Pons (tissue), 1 donor: ENCODE measurements around the gene TCN1.
"Not testable (repeated sequence)": the region's sequence is repeated elsewhere in the genome, so short reads cannot be mapped to it uniquely, and the experiment has no call there.

ENCODE experiments used
- DNase-seq: peaks from one replicate; pipeline ENCODE4 v3.0.0-alpha.2; 2016; ENCODE audit warnings: low spot score

Gene TCN1, protein sequence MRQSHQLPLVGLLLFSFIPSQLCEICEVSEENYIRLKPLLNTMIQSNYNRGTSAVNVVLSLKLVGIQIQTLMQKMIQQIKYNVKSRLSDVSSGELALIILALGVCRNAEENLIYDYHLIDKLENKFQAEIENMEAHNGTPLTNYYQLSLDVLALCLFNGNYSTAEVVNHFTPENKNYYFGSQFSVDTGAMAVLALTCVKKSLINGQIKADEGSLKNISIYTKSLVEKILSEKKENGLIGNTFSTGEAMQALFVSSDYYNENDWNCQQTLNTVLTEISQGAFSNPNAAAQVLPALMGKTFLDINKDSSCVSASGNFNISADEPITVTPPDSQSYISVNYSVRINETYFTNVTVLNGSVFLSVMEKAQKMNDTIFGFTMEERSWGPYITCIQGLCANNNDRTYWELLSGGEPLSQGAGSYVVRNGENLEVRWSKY

DNA sequence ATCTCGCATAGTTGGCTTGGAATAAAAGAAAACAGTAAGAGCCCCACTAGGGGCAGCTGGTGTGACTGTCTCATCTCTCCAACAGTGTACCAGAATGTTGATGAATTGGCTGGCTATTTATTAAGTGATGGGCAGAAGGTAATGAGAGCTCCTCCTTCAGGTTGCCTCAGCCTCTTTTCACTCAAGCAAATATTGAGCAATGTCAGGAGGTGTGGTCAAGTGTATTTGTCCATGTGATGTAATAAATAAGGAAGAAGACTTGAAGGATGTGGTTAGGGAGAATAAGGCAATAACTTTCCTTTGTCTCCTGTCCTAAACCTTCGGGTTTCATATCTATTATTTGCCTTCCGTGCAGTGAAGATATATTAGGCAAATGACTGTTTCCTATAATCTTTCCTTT is at the start of gene TCN1:
TCN1 (minus strand) TSS at position 91 of the 400 bp plus-strand sequence; CDS start at position 74, 17 bp downstream.
- peak; percentile 7 for DNase-seq

DNA sequence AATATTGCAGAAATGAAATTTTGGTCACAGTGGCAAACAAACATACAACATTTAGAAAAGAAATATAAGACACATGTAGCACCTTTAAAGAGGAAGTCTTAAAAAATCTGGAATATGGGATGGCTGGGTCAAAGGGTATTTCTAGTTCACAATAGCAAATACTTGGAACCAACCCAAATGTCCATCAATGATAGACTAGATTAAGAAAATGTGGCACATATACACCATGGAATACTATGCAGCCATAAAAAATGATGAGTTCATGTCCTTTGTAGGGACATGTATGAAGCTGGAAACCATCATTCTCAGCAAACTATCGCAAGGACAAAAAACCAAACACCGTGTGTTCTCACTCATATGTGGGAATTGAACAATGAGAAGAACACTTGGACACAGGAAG is 37.3 kb upstream of the TCN1 start:
- not testable (repeated sequence) for DNase-seq

DNA sequence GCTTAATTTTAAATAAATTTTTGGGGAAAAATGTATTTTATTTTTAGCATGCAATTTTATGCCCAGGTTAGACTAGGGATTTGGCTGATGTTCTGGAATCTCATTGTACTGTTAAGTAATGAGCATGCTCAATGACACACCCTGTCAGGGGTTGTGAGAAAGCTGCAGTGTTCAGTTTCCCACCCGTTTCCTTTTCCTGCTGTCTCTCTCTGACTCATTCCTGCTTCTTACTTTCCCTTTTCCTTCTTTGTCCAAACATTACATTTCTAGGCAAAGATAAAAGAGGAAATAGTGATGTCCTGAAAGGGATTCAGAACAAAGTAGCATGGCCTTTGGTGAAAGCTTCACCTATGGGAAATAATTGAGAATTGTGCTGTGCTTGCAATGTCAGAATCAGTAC is 35.0 kb upstream of the TCN1 start:
- DNase-seq = no peak

DNA sequence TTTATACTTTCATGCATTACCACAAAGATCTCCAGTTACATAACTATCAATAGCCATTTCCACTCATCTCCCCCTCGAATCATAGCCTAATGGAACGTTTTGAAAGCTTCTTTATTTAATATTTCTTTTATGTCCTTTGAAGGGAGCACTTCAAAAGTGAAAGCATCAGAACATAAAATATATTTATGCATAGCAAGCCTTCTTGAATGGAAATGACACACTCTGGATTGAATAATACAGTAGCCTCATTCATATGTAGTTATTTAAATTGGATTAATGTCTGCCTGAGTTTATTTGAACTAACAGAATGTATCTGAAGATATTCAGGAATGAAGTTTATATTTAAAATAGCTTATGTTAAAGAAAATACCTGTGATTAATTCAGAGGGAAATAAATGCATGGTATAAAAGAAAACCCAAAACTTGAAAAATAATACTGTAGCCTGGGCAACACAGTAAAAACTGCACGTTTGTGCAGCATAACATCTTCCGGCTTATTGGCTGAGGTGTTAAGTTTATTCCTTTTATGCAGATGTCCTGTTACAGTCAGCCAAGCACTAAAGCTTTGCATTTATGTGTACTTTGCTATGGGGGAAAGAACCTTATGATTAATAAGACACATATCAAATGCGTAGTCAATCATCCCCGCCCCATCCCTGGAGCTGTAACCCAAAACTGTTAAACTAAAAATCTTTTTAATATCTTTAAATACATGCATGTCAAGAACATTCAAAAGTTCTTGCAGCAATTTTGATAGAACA is 34.3 kb upstream of the TCN1 start:
- DNase-seq = no peak

DNA sequence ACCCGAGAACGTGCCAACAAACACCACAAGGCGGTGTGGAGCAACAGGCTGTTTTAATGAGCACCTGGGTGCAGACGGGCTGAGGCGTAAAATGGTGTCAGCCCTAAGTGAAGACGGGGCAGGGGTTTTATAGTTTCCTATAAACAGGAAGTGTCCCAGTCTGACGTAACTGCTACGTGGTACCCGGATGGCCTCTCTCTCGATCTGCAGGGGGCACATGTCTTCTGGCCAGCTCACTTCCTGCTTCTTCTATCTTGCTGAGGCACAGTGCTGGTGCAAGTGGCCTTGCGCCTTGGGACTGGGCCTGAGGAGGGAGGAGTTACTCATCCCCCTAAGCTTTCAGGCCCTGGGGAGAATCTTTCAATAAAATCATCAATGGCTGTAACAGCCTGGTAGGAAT is 33.2 kb upstream of the TCN1 start:
- DNase-seq = no peak

DNA sequence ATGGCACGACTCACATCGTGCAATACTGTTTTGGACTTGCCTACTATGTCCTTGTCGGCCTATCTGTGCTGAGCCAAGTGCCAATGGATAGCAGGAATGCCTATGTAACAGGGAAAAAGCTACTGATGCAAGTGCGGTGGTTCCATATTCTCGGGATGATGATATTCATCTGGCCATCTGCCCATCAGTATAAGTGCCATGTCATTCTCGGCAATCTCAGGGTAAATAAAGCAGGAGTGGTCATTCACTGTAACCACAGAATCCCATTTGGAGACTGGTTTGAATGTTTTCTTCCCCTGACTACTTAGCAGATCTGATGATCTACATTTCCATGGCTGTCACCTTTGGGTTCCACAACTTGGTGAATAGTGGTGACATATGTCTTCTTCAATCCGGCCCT is 32.4 kb upstream of the TCN1 start:
- no peak for DNase-seq

DNA sequence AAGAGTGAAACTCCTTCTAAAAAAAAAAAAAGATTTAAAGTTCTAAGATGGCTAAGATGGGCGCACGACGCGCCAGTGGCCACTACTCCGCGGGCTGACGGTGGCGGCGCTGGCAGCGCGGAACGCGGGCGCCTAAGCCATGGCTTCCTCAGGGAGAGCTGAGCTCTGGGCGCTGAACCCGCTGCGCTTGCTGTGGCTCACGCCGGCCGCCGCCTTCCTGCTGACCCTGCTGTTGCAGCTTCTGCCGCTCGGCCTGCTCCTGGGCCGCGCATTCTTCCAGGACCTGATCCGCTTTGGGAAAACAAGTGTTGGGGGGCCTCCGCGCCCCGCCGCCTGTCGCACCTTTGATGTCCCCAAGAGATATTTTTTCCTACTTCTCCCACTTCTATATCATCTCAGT is 31.8 kb upstream of the TCN1 start:
- no peak for DNase-seq

DNA sequence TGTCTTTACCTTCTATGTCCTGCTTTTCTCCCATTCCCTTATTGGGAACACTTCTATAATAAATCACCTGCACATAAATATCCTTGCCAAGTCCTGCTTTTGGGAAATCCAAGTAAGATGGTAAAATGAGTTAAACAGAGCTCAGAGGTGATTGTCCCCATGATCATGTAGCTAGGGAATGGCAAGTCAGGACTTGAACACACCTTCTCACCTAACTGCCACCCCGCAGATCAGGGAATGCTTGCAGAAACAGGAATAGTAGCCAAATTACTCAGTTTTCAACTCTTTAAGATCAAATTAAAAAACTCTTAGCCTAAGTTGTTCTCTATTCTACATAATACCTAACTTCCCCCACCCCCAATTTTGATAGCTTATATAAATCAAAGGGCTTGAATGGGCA is 28.3 kb upstream of the TCN1 start:
- no peak for DNase-seq

DNA sequence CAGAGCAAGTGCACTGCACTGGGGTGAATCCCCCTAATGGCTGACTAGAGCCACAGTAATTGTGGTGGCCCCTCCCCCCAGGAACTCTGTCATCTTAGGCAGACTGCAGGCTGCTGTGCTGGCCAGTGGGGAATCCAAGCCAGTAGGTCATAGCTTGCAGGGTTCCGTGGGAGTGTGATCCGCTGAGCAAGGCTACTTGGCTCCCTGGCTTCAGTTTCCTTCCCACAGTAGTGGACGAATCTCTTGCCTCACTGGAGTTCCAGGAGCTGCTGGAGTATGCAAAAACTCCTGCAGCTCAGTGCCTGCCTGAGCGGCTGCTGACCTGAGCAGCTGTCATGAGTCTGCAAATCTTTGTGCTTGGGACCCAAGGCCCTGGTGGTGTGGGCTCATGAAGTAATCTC is 25.5 kb upstream of the TCN1 start:
- DNase-seq = no peak

DNA sequence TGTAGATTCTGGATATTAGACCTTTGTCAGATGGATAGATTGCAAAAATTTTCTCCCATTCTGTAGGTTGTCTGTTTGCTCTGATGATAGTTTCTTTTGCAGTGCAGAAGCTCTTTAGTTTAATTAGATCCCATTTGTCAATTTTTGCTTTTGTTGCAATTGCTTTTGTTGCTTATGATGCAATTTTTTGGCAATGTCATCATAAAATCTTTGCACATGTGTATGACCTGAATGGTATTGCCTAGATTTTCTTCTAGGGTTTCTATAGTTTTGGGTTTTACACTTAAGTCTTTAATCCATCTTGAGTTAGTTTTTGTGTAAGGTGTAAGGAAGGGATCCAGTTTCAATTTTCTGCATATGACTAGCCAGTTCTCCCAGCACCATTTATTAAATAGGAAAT is 20.9 kb upstream of the TCN1 start:
- not testable (repeated sequence) for DNase-seq

DNA sequence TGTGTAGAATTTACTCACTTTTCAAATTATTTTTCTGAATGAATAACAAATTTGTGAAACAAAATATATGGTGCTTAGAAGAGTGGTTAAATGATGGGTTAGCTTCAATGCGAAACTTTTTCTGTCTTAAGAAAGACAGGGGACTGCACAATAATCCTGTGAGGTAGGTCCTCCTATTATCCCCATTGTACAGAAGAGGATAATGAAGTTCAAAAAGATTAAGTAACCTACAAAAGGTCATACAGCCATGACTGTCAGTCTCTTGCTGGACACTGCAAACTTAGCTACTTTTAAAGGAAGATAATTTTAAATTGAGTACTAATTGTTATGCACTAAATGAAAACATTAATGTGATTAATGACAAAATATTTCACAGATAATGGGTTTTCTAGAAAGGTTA is 17.3 kb upstream of the TCN1 start:
- no peak for DNase-seq

DNA sequence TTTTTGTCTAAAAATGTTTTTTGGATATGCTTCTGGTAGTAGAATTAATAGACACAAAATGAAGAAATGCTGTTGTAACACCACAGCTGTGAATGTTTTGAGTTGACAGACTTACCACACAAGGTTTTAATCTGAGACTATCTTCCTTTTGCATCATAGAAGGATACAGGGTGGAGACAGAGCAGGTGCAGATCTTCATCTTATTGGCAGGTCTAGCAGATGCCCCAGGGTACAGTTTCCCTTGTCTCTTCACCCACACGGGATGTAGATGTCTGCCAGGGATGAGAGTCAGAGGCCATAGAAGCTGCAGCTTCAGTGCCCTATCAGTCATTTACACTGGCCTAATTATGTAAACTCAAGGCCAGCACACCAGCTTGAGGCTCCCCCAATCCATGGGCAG is 13.3 kb upstream of the TCN1 start:
- DNase-seq = no peak

DNA sequence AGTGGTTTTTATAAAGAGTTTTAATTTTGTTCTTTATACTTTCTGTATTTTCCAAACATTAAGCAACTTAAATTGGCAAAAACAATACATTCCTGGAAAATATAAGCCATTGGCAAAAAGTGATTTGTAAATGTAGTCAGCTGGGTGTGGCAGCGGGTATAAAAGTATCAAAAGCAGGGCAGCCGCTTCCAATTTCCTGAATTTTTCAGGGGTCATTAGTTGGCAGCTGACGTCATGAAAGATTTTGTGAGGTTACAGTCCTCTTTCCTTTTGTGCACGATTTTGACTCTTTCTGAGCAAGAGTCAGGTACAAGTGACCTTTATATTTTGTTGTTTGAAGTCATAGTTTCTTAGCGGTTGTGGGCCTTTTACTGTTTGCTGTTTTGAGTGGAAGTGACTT is 12.3 kb upstream of the TCN1 start, which contains the start of gene OOSP3:
OOSP3 (plus strand) TSS at position 208 of the 400 bp plus-strand sequence; CDS start at position 235, 27 bp downstream.
- no peak for DNase-seq

DNA sequence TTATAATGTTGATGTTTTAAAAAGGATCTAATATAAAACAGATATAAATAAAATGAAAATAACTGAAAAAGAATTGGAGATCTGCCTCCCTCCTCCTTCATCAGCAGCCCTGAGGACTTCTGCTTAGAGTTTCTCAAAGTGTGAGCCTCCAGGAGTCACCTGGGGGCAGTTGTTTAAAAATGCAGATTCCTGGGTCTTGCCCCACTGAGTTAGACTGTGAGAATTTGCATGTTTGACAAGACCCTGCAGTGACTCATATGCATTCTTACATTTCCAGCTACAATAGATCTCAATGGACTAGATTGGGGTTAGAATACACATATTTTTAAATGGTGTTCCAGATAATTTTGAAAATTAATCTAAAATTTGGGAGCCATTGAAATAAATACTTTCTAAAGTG is 11.5 kb upstream of the TCN1 start:
- no peak for DNase-seq

DNA sequence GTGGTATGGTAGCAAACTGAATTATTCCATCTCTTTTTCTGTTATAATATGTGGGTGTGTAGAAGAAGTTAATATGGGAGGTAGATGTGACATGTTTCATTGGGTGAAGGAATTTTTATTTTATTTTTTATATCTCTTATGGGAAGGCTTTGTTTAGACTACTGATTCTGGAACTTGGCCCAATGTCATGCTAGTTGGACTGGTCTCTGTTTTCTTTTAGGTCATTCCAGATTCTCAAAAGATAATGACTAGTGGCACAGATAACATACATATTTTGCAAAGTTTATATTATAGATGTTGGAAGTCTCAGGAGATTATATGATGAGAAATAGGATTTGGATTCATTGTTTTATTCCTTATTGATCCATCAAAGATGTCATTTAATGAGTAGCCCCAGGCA is 11.0 kb upstream of the TCN1 start:
- no peak for DNase-seq

DNA sequence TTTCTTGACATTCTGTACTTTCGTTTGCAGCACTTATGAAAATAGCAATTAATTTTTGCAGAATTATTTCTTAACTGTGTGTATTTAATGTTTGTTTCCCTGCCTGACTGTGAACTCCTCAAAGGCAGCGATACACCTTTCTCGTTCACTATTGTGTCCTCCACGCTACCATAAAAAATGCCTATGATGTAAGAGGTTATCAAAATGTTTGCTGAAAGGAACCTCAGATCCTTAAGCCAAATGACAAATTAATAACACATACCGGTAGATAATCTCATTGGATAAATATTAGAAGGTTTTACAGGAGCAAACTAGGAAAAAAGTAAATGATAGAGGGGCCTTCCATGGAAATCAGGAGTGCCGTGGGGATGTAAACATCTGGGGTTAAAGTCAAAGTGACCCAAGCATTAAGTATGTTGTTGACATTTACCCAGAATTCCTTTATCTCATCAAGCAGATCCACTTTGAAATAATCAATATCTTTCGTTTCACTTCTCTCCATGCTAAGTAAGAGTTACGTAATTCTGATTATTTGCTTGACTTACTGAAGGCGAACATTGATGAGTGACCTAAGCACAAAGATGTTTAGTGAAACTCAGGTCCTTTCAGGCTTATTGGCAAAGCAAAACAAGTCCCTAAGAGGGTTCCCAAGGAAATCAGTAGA is 9.7 kb upstream of the TCN1 start:
- no peak for DNase-seq

DNA sequence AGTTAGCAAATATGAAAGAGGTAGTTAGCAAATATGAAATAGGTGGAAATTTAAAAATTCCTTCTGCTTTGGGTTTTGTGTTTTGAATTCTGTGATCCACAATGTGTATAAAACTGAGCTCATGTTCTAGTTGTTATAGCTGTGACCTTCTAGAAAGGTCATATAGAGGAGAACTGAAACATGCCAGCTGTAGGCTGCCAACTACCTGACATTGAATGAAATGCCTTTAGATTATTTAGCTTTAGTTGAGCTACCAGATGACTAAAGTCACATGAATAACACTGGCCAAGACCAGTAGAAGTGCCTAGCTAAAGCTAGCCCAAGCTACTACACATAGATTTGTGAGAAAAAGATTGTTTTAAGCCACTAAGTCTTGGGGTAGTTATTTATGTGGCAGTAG is 5.8 kb upstream of the TCN1 start:
- DNase-seq = no peak

DNA sequence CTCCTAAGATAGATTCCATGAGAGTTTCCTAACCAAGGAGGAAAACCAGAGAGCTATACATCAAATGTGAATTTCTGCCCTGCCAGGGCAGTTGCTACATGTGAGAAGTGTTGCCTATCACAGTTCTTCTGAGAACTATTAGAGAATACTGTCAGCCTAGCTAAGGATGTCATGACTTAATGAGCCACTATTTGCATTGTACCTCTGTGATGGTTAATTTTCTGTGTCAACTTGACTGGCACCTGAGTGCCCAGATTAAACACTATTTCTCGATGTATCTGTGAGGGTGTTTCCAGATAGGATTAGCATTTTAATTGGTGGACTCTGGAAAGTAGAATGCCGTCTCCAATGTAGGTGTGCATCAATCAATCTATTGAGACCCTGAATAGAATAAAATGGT is 1.7 kb upstream of the TCN1 start:
- DNase-seq = no peak

DNA sequence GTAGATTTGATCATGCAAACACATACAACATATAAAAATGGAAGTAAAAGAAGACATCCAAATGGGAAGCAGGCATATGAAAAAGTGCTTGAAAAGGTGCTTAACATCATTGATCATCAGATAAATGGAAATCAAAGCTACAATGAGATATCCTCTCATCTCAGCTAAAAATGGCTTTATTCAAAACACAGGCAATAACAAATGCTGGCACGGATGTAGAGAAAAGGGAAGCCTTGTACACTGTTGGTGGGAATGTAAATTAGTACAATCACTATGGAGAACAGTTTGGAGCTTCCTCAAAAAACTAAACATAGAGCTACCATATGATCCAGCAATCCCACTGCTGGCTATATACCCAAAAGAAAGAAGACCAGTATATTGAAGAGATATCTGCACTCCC is 549 bp upstream of the TCN1 start:
- no peak for DNase-seq

DNA sequence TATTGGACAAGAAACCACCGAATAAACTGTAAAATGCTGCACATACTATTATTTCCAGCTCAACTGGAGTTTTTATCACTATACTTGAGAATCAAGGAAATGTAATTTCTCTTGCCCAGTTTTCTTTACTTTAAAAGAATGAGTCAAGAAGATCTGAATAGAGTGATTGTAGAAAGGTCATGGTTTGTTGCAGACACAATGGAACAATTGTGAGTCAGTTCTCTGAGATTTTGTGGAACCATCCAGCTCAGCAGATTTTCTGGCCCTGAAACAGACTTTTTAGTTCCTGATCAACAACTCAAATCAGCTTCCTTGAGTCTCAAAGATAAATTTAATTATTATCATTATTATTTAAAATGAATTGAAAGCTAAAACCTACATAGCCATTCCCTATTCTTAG is 1.3 kb downstream of the TCN1 start:
- peak; percentile 74 for DNase-seq

DNA sequence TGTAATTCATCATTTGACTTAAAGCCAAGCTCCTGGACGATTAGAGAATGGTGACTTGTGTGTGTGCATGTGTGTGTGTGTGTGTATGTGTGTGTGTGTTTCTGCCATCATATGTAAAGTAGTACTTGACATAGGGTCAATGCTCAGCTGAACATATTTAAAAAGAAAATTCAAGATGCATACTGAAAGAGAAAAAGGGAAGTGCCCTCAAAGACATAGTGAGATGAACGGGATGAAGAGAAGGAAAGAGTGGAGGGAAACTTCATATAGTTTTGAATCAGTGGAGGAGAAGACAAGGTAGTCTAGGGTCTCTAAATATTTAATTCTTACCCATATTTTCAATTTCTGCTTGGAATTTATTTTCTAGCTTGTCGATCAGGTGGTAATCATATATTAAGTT is 4.0 kb downstream of the TCN1 start:
- no peak for DNase-seq

DNA sequence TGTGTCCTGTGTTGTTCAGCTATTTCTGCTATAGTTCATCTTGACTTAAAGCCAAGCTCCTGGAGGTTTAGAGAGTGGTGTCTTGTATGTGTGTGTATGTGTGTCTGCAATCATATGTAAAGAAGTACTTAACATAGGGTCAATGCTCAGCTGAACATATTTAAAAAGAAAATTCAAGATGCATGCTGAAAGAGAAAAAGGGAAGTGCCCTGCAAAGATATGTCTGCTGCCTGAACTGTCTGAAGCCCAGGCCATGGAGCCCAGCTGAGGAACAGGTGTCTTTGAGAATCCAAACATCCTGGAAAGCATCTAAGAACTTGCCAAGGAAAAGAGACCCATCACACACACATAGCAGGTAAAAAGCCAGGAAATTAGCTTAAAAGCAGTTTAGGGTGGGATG is 6.6 kb downstream of the TCN1 start:
- DNase-seq = no peak
